GM12878 (cell line): Measurements from ENCODE around the gene BCAS3. TPM values are rescaled to one million over a fixed set of nuclear protein-coding genes. Genes with fewer than 3 reads are reported as not detected.
"Not testable (repeated sequence)": the region's sequence is repeated elsewhere in the genome, so short reads cannot be mapped to it uniquely, and the experiment has no call there.

ENCODE experiments used
- ATAC-seq: fragments of 200-7000 bp; cut with Tn5 transposase; 3 replicates; pipeline ENCODE4 v1.9.1; 2020; ENCODE audit warnings: mild to moderate bottlenecking, moderate library complexity
- BruUV-seq: library from RNA; stranded (reverse); fragments of 400-500 nt; replicated peaks from 2 replicates; lab custom pipeline; 2021; lab: Mats Ljungman, UMichigan
- CTCF ChIA-PET: fragments of 300-600 bp; sonication (Branson Sonifier 250); formaldehyde crosslinking; extraction: SDS; loops from one replicate; lab custom pipeline; 2021; ENCODE audit warnings: inconsistent platforms; lab: Yijun Ruan, JAX
- POLR2A ChIA-PET: fragments of 350-600 bp; formaldehyde crosslinking; extraction: SDS; loops from one replicate; lab custom pipeline; 2021; ENCODE audit warnings: inconsistent platforms; lab: Charles Lee
- RAD21 ChIA-PET: fragments of 300-600 bp; sonication (Branson Sonifier 250); formaldehyde crosslinking; loops from one replicate; lab custom pipeline; 2023; ENCODE audit warnings: antibody characterized with exemption; ENCODE audit not compliant: unreplicated experiment; lab: Charles Lee
- SMC1A ChIA-PET: fragments of 300-600 bp; sonication (Branson Sonifier 250); formaldehyde crosslinking; loops from one replicate; lab custom pipeline; 2023; ENCODE audit not compliant: unreplicated experiment, uncharacterized antibody; lab: Charles Lee
- DNase-seq: peaks from one replicate; pipeline ENCODE4 v3.0.0-alpha.2; 2011; ENCODE audit warnings: low read depth, low spot score
- FAIRE-seq: peaks from 3 replicates; lab custom pipeline; 2011; peaks lifted over from hg19 to GRCh38; lab: Jason Lieb, UNC
- H2AFZ ChIP-seq: 2 replicates; pipeline ENCODE4 v1.6.0; 2011; ENCODE audit warnings: low read depth, low read length, control low read depth; ENCODE audit not compliant: control insufficient read depth
- H3K27ac ChIP-seq: 2 replicates; pipeline ENCODE4 v1.5.1; 2011; ENCODE audit warnings: control low read depth; ENCODE audit not compliant: control insufficient read depth, insufficient read depth
- H3K27me3 ChIP-seq, 2 experiments: replicated peaks in 1 of 2; 2 replicates each; pipeline versions ENCODE4 v1.6.0 to v1.6.1; 2011; ENCODE audit warnings: low read length in 1 of 2; ENCODE audit not compliant: control insufficient read depth in 2 of 2, insufficient read depth in 2 of 2
- H3K36me3 ChIP-seq, 2 experiments: 2 replicates each; pipeline ENCODE4 v1.5.1; 2011; ENCODE audit warnings: low read length in 1 of 2; ENCODE audit not compliant: control insufficient read depth in 2 of 2, insufficient read depth in 2 of 2
- H3K4me1 ChIP-seq: 2 replicates; pipeline ENCODE4 v1.6.1; 2011; ENCODE audit warnings: mild to moderate bottlenecking, low read length, moderate library complexity, mixed read lengths; ENCODE audit not compliant: control insufficient read depth, insufficient read depth
- H3K4me2 ChIP-seq: 2 replicates; pipeline ENCODE4 v1.6.0; 2011; ENCODE audit warnings: control low read depth; ENCODE audit not compliant: control insufficient read depth, insufficient read depth
- H3K4me3 ChIP-seq: fragments of 200-600 bp; sonication (generic); 2 replicates; pipeline ENCODE4 v1.5.1; 2016
- H3K79me2 ChIP-seq: 2 replicates; pipeline ENCODE4 v1.6.0; 2011; ENCODE audit warnings: low read length; ENCODE audit not compliant: control insufficient read depth, insufficient read depth
- H3K9ac ChIP-seq: 2 replicates; pipeline ENCODE4 v1.8.0; 2011; ENCODE audit warnings: low read length, control low read depth, mixed read lengths; ENCODE audit not compliant: control insufficient read depth, insufficient read depth
- H3K9me3 ChIP-seq: replicated peaks from 3 replicates; pipeline ENCODE4 v1.5.1; 2011; ENCODE audit warnings: mild to moderate bottlenecking, low read length; ENCODE audit not compliant: control insufficient read depth, insufficient read depth
- H4K20me1 ChIP-seq: 2 replicates; pipeline ENCODE4 v1.6.0; 2011; ENCODE audit not compliant: control insufficient read depth, insufficient read depth
- NFXL1 ChIP-seq: fragments of 450-650 bp; IDR thresholded peaks from 2 replicates; pipeline ENCODE4 v1.6.1; 2017; ENCODE audit warnings: antibody characterized with exemption, mild to moderate bottlenecking, borderline replicate concordance
- PML ChIP-seq: IDR thresholded peaks from 2 replicates; pipeline ENCODE4 v1.6.1; 2012; ENCODE audit warnings: low read length, inconsistent platforms
- WGBS: methylation state at CpG from one replicate; pipeline ENCODE4 v1.1.6; 2016; ENCODE audit warnings: low lambda C conversion rate; ENCODE audit not compliant: insufficient replicate concordance, insufficient coverage; ENCODE audit errors: missing lambda C conversion rate; 5-methylcytosine and 5-hydroxymethylcytosine counted together
- in situ Hi-C: fragments of 300-500 bp; cut with MboI; formaldehyde crosslinking; loops from 9 replicates; pipeline ENCODE4 v1.14.3; 2018; ENCODE audit warnings: mixed read lengths
- intact Hi-C: fragments of 100-400 bp; cut with micrococcal nuclease; formaldehyde crosslinking; loops from one replicate; pipeline ENCODE4 v1.14.2; 2022; ENCODE audit not compliant: unreplicated experiment
- polyA plus RNA-seq, 11 experiments: library from polyadenylated mRNA; depleted of rRNA in 4 of 11; unstranded in 6 of 11; stranded (reverse) in 5 of 11; fragments of >200 nt; fragmentation: Nextera tagmentation in 4 of 11; fragmentation: Illumina TruSeq in 1 of 11; extraction: Ambion mirVana in 4 of 11; extraction: Trizol in 1 of 11; gene quantifications; 1 replicate in 1 of 11; 2 replicates in 10 of 11; pipeline versions ENCODE4 v1.2.1 to v1.2.3, GENCODE V29; 2011 to 2016; ENCODE audit warnings: inconsistent platforms in 2 of 11, missing spikeins in 2 of 11, low read depth in 1 of 11
- total RNA-seq, 4 experiments: library from RNA; depleted of rRNA in 3 of 4; stranded (reverse); fragments of >200 nt in 3 of 4; fragmentation: Illumina TruSeq in 1 of 4; extraction: Trizol in 1 of 4; gene quantifications; 2 replicates each; pipeline versions ENCODE4 v1.2.1 to v1.2.3, GENCODE V29; 2013 to 2021

Gene BCAS3
- total and polyA plus RNA-seq, 10 of the 15 experiments (the other 5 are each of a cell fraction or from before 2014, with no cell fraction given) = 2.1 to 11.0 (median 6.6) TPM

- H3K79me2 ChIP-seq, H3K9ac ChIP-seq, BruUV-seq, DNase-seq, H3K27me3 ChIP-seq, H3K36me3 ChIP-seq, POLR2A ChIA-PET, H4K20me1 ChIP-seq, H2AFZ ChIP-seq, H3K4me2 ChIP-seq, FAIRE-seq, H3K27ac ChIP-seq, in situ Hi-C loops, H3K4me3 ChIP-seq, H3K9me3 ChIP-seq, H3K4me1 ChIP-seq, ATAC-seq, intact Hi-C loops: not testable (repeated sequence)
- ChIA-PET CTCF (interaction anchor here (0.6 to 2.3 kb wide), 6 partner anchors 10 to 390 kb away, joined by 3 to 15 read pairs (median 5); no protein-coding TSS in a partner anchor), SMC1A (interaction anchor here (0.7 to 1.9 kb wide), 7 partner anchors 10 to 639 kb away, joined by 3 to 8 read pairs (median 4); no protein-coding TSS in a partner anchor), RAD21 (interaction anchor here (0.7 to 2.0 kb wide), 3 partner anchors 78 to 388 kb away, joined by 3 to 11 read pairs (median 4); no protein-coding TSS in a partner anchor)
- peak; percentile 74; the same call in 1 of the 2 replicates for TF ChIP-seq NFXL1
- WGBS = 74% methylated on average over 9 of the region's 9 CpGs
These were observed 681.9 kb downstream of the BCAS3 start for GRCh38 chr17:61359513-61359912.

GRCh38 chr17:61360318-61360943, 682.8 kb downstream of the BCAS3 start:
- H3K4me1 ChIP-seq = no peaks in the 10 kb centered on the region
- H2AFZ ChIP-seq = no peak overlapping the region
- H3K27me3 ChIP-seq = no peaks in the 10 kb centered on the region
- POLR2A ChIA-PET = no interaction called here
- no peaks in the 10 kb centered on the region for H3K36me3 ChIP-seq
- CTCF ChIA-PET = interaction anchor here (2.3 kb wide), 1 partner anchor 351 kb away, joined by 7 read pairs; no protein-coding TSS in a partner anchor
- in situ Hi-C loops (no loop called here), intact Hi-C loops (loop anchor here (10.0 kb wide), 1 partner anchor 636 kb away; no protein-coding TSS in a partner anchor)
- WGBS = 1% methylated on average over 3 of the region's 3 CpGs
- FAIRE-seq (no peak), ATAC-seq (no peak)
- no peak overlapping the region for H3K4me2 ChIP-seq
- RAD21 ChIA-PET = interaction anchor here (2.0 kb wide), 1 partner anchor 359 kb away, joined by 11 read pairs; no protein-coding TSS in a partner anchor
- no peak for TF ChIP-seq PML
- TF ChIP-seq NFXL1 = peak; percentile 86; the same call in 1 of the 2 replicates
- TF ChIP-seq, all 136 proteins: peak for 1
- SMC1A ChIA-PET = interaction anchor here (1.2 to 1.5 kb wide), 2 partner anchors 11 to 99 kb away, joined by 4 read pairs; no protein-coding TSS in a partner anchor
- H3K27ac ChIP-seq = no peak overlapping the region
- no peak overlapping the region for H3K4me3 ChIP-seq
- H4K20me1 ChIP-seq = no peaks in the 10 kb centered on the region
- no peak for DNase-seq
- H3K9me3 ChIP-seq = no peaks in the 10 kb centered on the region
- H3K9ac ChIP-seq = no peak overlapping the region
- no peaks in the 10 kb centered on the region for H3K79me2 ChIP-seq
- BruUV-seq = no TSS peak
